Body of pancreas (tissue), 2 donors: Measurements from ENCODE around the gene CD209. TPM values are rescaled to one million over a fixed set of nuclear protein-coding genes. Genes with fewer than 3 reads are reported as not detected.

Source experiments
- total RNA-seq, 2 donors: library from RNA; depleted of rRNA; stranded (reverse); fragments of >200 nt; gene quantifications; one replicate each; pipeline ENCODE4 v1.1.0, GENCODE V29; 2016

Gene CD209
- total RNA-seq, 2 donors from 2014 or later: 1.6 to 2.0 TPM

Other genes with a start within 250 kb of the CD209 start
- gene ZNF358, start 231.4 kb downstream of the CD209 start, total RNA-seq: 10 to 100 TPM; 40.2 to 93.6 TPM
- gene MCOLN1, start 224.9 kb downstream of the CD209 start, total RNA-seq: 10 to 100 TPM; 10.6 to 11.9 TPM
- gene PNPLA6, start 211.8 kb downstream of the CD209 start, total RNA-seq: 10 to 100 TPM; 43.8 to 52.1 TPM
- gene CAMSAP3, start 151.7 kb downstream of the CD209 start, total RNA-seq: 10 to 100 TPM; 21.8 to 32.3 TPM
- gene XAB2, start 118.0 kb downstream of the CD209 start, total RNA-seq: 10 to 100 TPM; 34.5 to 36.3 TPM
- gene PET100, start 117.7 kb downstream of the CD209 start, total RNA-seq: 10 to 100 TPM in 1 of 2 donors, 1 to 10 TPM in 1; 1.3 to 32.0 TPM
- not detected for gene PCP2, start 113.8 kb downstream of the CD209 start, total RNA-seq
- 100 to 1,000 TPM in 1 of 2 donors, 10 to 100 TPM in 1; 61.0 to 151 TPM for gene STXBP2, start 110.4 kb downstream of the CD209 start, total RNA-seq
- not detected for gene RETN, start 78.5 kb downstream of the CD209 start, total RNA-seq
- gene MCEMP1, start 70.4 kb downstream of the CD209 start, total RNA-seq: not detected
- 10 to 100 TPM; 10.9 to 18.7 TPM for gene TRAPPC5, start 66.7 kb downstream of the CD209 start, total RNA-seq
- not detected for gene FCER2, start 45.4 kb downstream of the CD209 start, total RNA-seq
- gene CLEC4G, start 15.4 kb downstream of the CD209 start, total RNA-seq: 1 to 10 TPM in 1 of 2 donors, under 1 TPM in 1; 0.52 to 6.6 TPM
- gene CLEC4M, start 15.7 kb upstream of the CD209 start, total RNA-seq: not detected
- gene EVI5L, start 82.7 kb upstream of the CD209 start, total RNA-seq: 10 to 100 TPM in 1 of 2 donors, 1 to 10 TPM in 1; 6.0 to 12.9 TPM
- gene PRR36, start 126.9 kb upstream of the CD209 start, total RNA-seq: 10 to 100 TPM in 1 of 2 donors, 1 to 10 TPM in 1; 1.0 to 12.9 TPM
- gene LRRC8E, start 141.0 kb upstream of the CD209 start, total RNA-seq: 1 to 10 TPM; 2.6 to 3.4 TPM
- gene MAP2K7, start 156.3 kb upstream of the CD209 start, total RNA-seq: 10 to 100 TPM in 1 of 2 donors, 1 to 10 TPM in 1; 8.0 to 34.9 TPM
- gene TGFBR3L, start 167.3 kb upstream of the CD209 start, total RNA-seq: 1 to 10 TPM in 1 of 2 donors, not detected in 1; 9.9 TPM
- gene SNAPC2, start 172.8 kb upstream of the CD209 start, total RNA-seq: 1 to 10 TPM; 6.3 to 9.1 TPM
- gene CTXN1, start 178.6 kb upstream of the CD209 start, total RNA-seq: 10 to 100 TPM in 1 of 2 donors, 1 to 10 TPM in 1; 5.7 to 10.2 TPM
- gene TIMM44, start 196.1 kb upstream of the CD209 start, total RNA-seq: 10 to 100 TPM; 20.5 to 73.8 TPM